SK-N-SH (cell line): ENCODE measurements around the gene NFATC4. TPM values are rescaled to one million over a fixed set of nuclear protein-coding genes. Genes with fewer than 3 reads are reported as not detected.

Experiments
- CTCF ChIA-PET: fragments of 300-600, 350-600 bp; formaldehyde crosslinking; extraction: SDS; loops from one replicate; lab custom pipeline; 2021; lab: Yijun Ruan, JAX
- POLR2A ChIA-PET: fragments of 350-600 bp; sonication (Branson Sonifier 250); formaldehyde crosslinking; extraction: SDS; loops from one replicate; lab custom pipeline; 2020; ENCODE audit warnings: antibody characterized with exemption, inconsistent platforms; lab: Yijun Ruan, JAX
- DNase-seq: peaks from one replicate; pipeline ENCODE4 v3.0.0; 2012
- H2AFZ ChIP-seq: fragments of 200-600 bp; sonication (generic); 2 replicates; pipeline ENCODE4 v1.8.1; 2016; ENCODE audit warnings: antibody characterized with exemption, mild to moderate bottlenecking, low read depth
- H3F3A ChIP-seq: fragments of 200-600 bp; sonication (generic); replicated peaks from 2 replicates; pipeline ENCODE3; 2016; ENCODE audit warnings: antibody characterized with exemption, mild to moderate bottlenecking; ENCODE audit not compliant: insufficient read depth
- H3K27ac ChIP-seq, 2 experiments: fragments of 200-500 bp in 1 of 2; fragments of 200-600 bp in 1 of 2; sonication (Bioruptor generic) in 1 of 2; sonication (generic), shearing (Covaris generic) in 1 of 2; 2 replicates each; pipeline versions ENCODE4 v1.5.1 to v1.6.1; 2014 to 2016; ENCODE audit warnings: low read depth in 2 of 2, inconsistent platforms in 1 of 2, low read length in 1 of 2, mild to moderate bottlenecking in 1 of 2, mixed read lengths in 1 of 2
- H3K27me3 ChIP-seq: fragments of 200-600 bp; sonication (generic), shearing (Covaris generic); 2 replicates; pipeline ENCODE4 v1.6.1; 2016; ENCODE audit warnings: mixed run types; ENCODE audit not compliant: insufficient read depth
- H3K36me3 ChIP-seq, 2 experiments: fragments of 200-500 bp in 1 of 2; fragments of 200-600 bp in 1 of 2; sonication (Bioruptor generic) in 1 of 2; sonication (generic) in 1 of 2; replicated peaks in 1 of 2; 2 replicates each; pipeline versions ENCODE3 to v1.5.1; 2014 to 2016; ENCODE audit warnings: low read length in 1 of 2, mild to moderate bottlenecking in 1 of 2; ENCODE audit not compliant: insufficient read depth in 2 of 2, control insufficient read depth in 1 of 2
- H3K4me1 ChIP-seq, 2 experiments: fragments of 200-500 bp in 1 of 2; fragments of 200-600 bp in 1 of 2; sonication (Bioruptor generic) in 1 of 2; sonication (generic), shearing (Covaris generic) in 1 of 2; 2 replicates each; pipeline versions ENCODE4 v1.5.1 to v1.6.1; 2014 to 2016; ENCODE audit warnings: low read depth in 1 of 2, low read length in 1 of 2, mixed run types in 1 of 2; ENCODE audit not compliant: insufficient read depth in 2 of 2, control insufficient read depth in 1 of 2
- H3K4me2 ChIP-seq: fragments of 200-600 bp; sonication (generic), shearing (Covaris generic); 2 replicates; pipeline ENCODE4 v1.6.1; 2017; ENCODE audit warnings: mixed run types
- H3K4me3 ChIP-seq, 2 experiments: fragments of 200-500 bp in 1 of 2; fragments of 200-600 bp in 1 of 2; sonication (Bioruptor generic) in 1 of 2; sonication (generic), shearing (Covaris generic) in 1 of 2; 2 replicates each; pipeline versions ENCODE4 v1.5.1 to v1.8.1; 2014 to 2016; ENCODE audit warnings: low read depth in 2 of 2, inconsistent platforms in 1 of 2, low read length in 1 of 2, mild to moderate bottlenecking in 1 of 2, mixed read lengths in 1 of 2, moderate library complexity in 1 of 2
- H3K79me2 ChIP-seq: fragments of 200-600 bp; sonication (generic); 2 replicates; pipeline ENCODE4 v1.8.1; 2017; ENCODE audit warnings: mild to moderate bottlenecking; ENCODE audit not compliant: insufficient read depth
- H3K9ac ChIP-seq: fragments of 200-600 bp; sonication (generic); 2 replicates; pipeline ENCODE4 v1.6.1; 2017; ENCODE audit warnings: mixed run types
- H3K9me2 ChIP-seq: fragments of 200-600 bp; sonication (generic); 2 replicates; pipeline ENCODE4 v1.6.1; 2017; ENCODE audit warnings: mixed run types
- H3K9me3 ChIP-seq: fragments of 200-600 bp; sonication (generic); 2 replicates; pipeline ENCODE4 v1.6.1; 2017; ENCODE audit warnings: mixed run types, mild to moderate bottlenecking, moderate library complexity
- H4K20me1 ChIP-seq: fragments of 200-600 bp; sonication (generic); 2 replicates; pipeline ENCODE4 v1.6.1; 2017; ENCODE audit warnings: mild to moderate bottlenecking, mixed run types; ENCODE audit not compliant: insufficient read depth
- CTCF ChIP-seq: fragments of 200-600 bp; sonication (generic); IDR thresholded peaks from 2 replicates; pipeline ENCODE4 v1.6.1; 2017; ENCODE audit warnings: antibody characterized with exemption, mild to moderate bottlenecking, moderate library complexity
- EZH2phosphoT487 ChIP-seq: fragments of 200-600 bp; sonication (generic); IDR thresholded peaks from 2 replicates; pipeline ENCODE4 v1.6.1; 2017; ENCODE audit warnings: low read depth, mixed run types, mild to moderate bottlenecking, antibody characterized with exemption, moderate library complexity, borderline replicate concordance
- GABPA ChIP-seq: IDR thresholded peaks from 2 replicates; pipeline ENCODE4 v1.4.0; 2012; ENCODE audit warnings: low read depth, mild to moderate bottlenecking
- GATA2 ChIP-seq: sonication (generic); formaldehyde crosslinking; IDR thresholded peaks from 2 replicates; pipeline ENCODE4 v1.5.0; 2020; ENCODE audit warnings: mild to moderate bottlenecking, missing genetic modification reagents
- IRF3 ChIP-seq: fragments of 150-350 bp; IDR thresholded peaks from 2 replicates; pipeline ENCODE4 v1.6.1; 2016; ENCODE audit warnings: mild to moderate bottlenecking, low read depth, low read length
- MAX ChIP-seq: IDR thresholded peaks from 2 replicates; pipeline ENCODE4 v1.4.0; 2012; ENCODE audit warnings: low read depth
- MEF2A ChIP-seq: IDR thresholded peaks from 2 replicates; pipeline ENCODE4 v1.4.0; 2012; ENCODE audit warnings: low read depth, borderline replicate concordance
- NRF1 ChIP-seq: IDR thresholded peaks from 2 replicates; pipeline ENCODE4 v1.6.1; 2012; ENCODE audit warnings: low read depth, mild to moderate bottlenecking, low read length
- RAD21 ChIP-seq: IDR thresholded peaks from 2 replicates; pipeline ENCODE4 v1.6.1; 2012; ENCODE audit warnings: mild to moderate bottlenecking, low read length
- RCOR1 ChIP-seq: fragments of 150-350 bp; IDR thresholded peaks from 2 replicates; pipeline ENCODE4 v1.6.1; 2017; ENCODE audit warnings: antibody characterized with exemption, low read length
- SIN3A ChIP-seq: IDR thresholded peaks from 2 replicates; pipeline ENCODE4 v1.6.1; 2012; ENCODE audit warnings: low read depth, mild to moderate bottlenecking, low read length, moderate library complexity, borderline replicate concordance
- TAF1 ChIP-seq: IDR thresholded peaks from 2 replicates; pipeline ENCODE4 v1.6.1; 2012; ENCODE audit warnings: low read depth, mild to moderate bottlenecking, low read length, moderate library complexity, borderline replicate concordance
- TEAD4 ChIP-seq: IDR thresholded peaks from 2 replicates; pipeline ENCODE4 v1.4.0; 2012; ENCODE audit warnings: mild to moderate bottlenecking, borderline replicate concordance; ENCODE audit not compliant: insufficient read depth
- USF1 ChIP-seq: IDR thresholded peaks from 2 replicates; pipeline ENCODE4 v1.4.0; 2012; ENCODE audit warnings: low read depth, borderline replicate concordance
- USF2 ChIP-seq: fragments of 150-350 bp; IDR thresholded peaks from 2 replicates; pipeline ENCODE4 v1.6.1; 2017; ENCODE audit warnings: antibody characterized with exemption, low read length, low read depth, borderline replicate concordance
- WGBS: methylation state at CpG from one replicate; pipeline ENCODE4 v1.1.6; 2017; ENCODE audit warnings: low lambda C conversion rate; 5-methylcytosine and 5-hydroxymethylcytosine counted together
- polyA plus RNA-seq, 3 experiments: library from polyadenylated mRNA; depleted of rRNA; stranded (reverse); fragments of >200 nt; gene quantifications; 2 replicates each; pipeline ENCODE4 v1.2.3, GENCODE V29; 2012

Gene NFATC4
- polyA plus RNA-seq, 1 of the 3 experiments (the other 2 are of a cell fraction), result 25.3 TPM

- peaks cover 48% of the 10 kb centered on the region for H3K27me3 ChIP-seq
- no peaks in the 10 kb centered on the region; a peak in 1 of 4 replicates for H3K4me1 ChIP-seq
- no peaks in the 10 kb centered on the region for H3K79me2 ChIP-seq
- H3K4me2 ChIP-seq, result no peak overlapping the region
- no peaks in the 10 kb centered on the region for H3K9me2 ChIP-seq
- no peak overlapping the region for H3K9ac ChIP-seq
- POLR2A ChIA-PET, result no interaction called here
- H3K27ac ChIP-seq, result no peak overlapping the region
- H4K20me1 ChIP-seq, result no peaks in the 10 kb centered on the region
- 70% methylated on average over 7 of the region's 7 CpGs for WGBS
- no peak for DNase-seq
- CTCF ChIA-PET, result interaction anchor here (0.6 to 3.0 kb wide), 4 partner anchors 11 to 82 kb away, joined by 3 to 23 read pairs (median 4); no protein-coding TSS in a partner anchor
- no peak for TF ChIP-seq GABPA
- no peak for TF ChIP-seq MEF2A
- TF ChIP-seq GATA2, result no peak
- no peak for TF ChIP-seq EZH2phosphoT487
- TF ChIP-seq USF1, result no peak
- no peak for TF ChIP-seq RAD21
- no peak for TF ChIP-seq CTCF
- TF ChIP-seq IRF3, result no peak
- TF ChIP-seq NRF1, result no peak
- H2AFZ ChIP-seq, result no peak overlapping the region
- H3K9me3 ChIP-seq, result no peaks in the 10 kb centered on the region
- H3K36me3 ChIP-seq, result no peaks in the 10 kb centered on the region
- no peak overlapping the region for H3K4me3 ChIP-seq
- no peaks in the 10 kb centered on the region for H3F3A ChIP-seq
Measured at GRCh38 chr14:24355009-24355408, 13.0 kb upstream of the NFATC4 start.

GRCh38 chr14:24356208-24356607, 11.8 kb upstream of the NFATC4 start:
- H3K27ac ChIP-seq, result no peak overlapping the region
- H3K36me3 ChIP-seq, result no peaks in the 10 kb centered on the region
- no peaks in the 10 kb centered on the region for H3K9me3 ChIP-seq
- no peak for DNase-seq
- POLR2A ChIA-PET, result no interaction called here
- no peak overlapping the region for H2AFZ ChIP-seq
- H3K4me3 ChIP-seq, result no peak overlapping the region
- no peaks in the 10 kb centered on the region; a peak in 1 of 4 replicates for H3K4me1 ChIP-seq
- peaks cover 37% of the 10 kb centered on the region; the same call in 1 of the 2 replicates for H3K27me3 ChIP-seq
- H3K9ac ChIP-seq, result no peak overlapping the region
- TF ChIP-seq TAF1 (no peak), USF2 (no peak), MAX (no peak), EZH2phosphoT487 (no peak), GATA2 (no peak), USF1 (no peak), CTCF (no peak), SIN3A (no peak), TEAD4 (no peak), RCOR1 (no peak)
- H4K20me1 ChIP-seq, result no peaks in the 10 kb centered on the region
- CTCF ChIA-PET, result interaction anchor here (1.0 to 8.5 kb wide), 5 partner anchors 9 to 75 kb away, joined by 3 to 77 read pairs (median 23); partner anchors contain the start of genes ADCY4, CBLN3 and KHNYN
- H3K9me2 ChIP-seq, result no peaks in the 10 kb centered on the region
- no peaks in the 10 kb centered on the region for H3F3A ChIP-seq
- H3K4me2 ChIP-seq, result no peak overlapping the region
- WGBS, result 69% methylated on average over 4 of the region's 4 CpGs
- H3K79me2 ChIP-seq, result no peaks in the 10 kb centered on the region
